GM04504 (cell line): ENCODE results near the gene DIP2C.
"Not testable (repeated sequence)": the region's sequence is repeated elsewhere in the genome, so short reads cannot be mapped to it uniquely, and the experiment has no call there.

ENCODE experiments used
- DNase-seq: peaks from one replicate; pipeline ENCODE4 v3.0.0-alpha.2; 2012; ENCODE audit warnings: low read depth

DIP2C gene

GRCh38 chr10:371515-371914 is 318.0 kb downstream of the DIP2C start:
- DNase-seq: no peak

- no peak for DNase-seq
These were observed 319.0 kb downstream of the DIP2C start for GRCh38 chr10:370449-370825.

- peak; percentile 71 for DNase-seq
These were observed 319.6 kb downstream of the DIP2C start for GRCh38 chr10:369684-370448.

DNA sequence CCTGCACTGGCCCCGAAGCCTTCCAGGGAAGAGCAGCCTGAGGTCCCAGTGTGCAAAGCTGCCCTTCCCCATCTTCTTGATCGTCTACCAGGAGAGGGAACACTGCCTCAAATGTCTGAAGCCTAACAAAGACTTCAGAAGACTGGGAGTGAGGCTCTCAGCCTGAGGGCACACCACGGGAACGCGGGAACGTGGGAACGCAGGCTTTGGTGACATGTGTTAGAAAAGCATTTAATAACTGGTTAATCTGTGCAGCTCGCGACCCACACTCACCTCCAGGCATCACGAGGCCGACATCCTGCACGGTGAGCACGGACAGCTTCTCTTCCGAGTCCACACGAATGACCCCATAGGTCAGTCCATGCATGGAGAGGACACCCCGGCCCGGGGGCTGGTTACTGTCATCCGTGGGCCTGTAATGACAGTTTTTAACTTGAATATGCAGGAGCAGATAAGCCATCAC is 320.2 kb downstream of the DIP2C start:
- DNase-seq: no peak

DNA sequence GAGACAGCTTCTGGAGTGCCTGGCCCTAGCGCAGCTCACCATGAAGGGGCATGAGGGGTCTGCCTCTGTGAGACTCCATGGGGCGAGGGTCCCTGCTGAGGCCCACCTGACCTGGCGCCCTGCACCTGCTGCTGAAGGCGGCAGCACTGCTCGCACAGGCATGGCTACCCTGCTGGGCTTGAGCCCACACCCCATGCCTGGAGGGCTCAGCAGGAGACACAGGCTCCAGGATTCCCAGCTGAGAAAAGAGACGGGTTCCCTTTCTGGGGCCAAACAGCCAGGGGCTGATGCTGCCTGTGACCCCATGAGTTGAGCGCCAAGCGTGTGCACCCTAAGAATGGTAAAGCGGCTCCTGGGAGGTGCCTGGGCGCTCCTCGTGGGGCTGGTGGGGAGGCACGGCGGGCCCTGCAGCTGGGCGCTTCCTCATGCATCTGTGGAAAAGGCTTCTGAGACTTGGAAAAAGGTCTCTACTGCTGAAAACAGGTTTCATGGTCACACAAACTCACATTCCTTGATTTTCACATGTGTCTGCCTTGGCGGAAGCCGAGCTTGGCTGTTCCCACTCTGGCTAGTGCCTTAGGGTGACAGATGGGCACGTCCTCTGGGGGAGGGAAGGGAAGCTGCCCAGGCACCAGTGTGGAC is 320.8 kb downstream of the DIP2C start:
- DNase-seq: no peak

GRCh38 chr10:368107-368506 is 321.4 kb downstream of the DIP2C start:
- DNase-seq: not testable (repeated sequence)

- DNase-seq: no peak
These were observed 321.8 kb downstream of the DIP2C start for GRCh38 chr10:367636-368035.

GRCh38 chr10:366186-366585 is 323.3 kb downstream of the DIP2C start:
- no peak for DNase-seq

DNA sequence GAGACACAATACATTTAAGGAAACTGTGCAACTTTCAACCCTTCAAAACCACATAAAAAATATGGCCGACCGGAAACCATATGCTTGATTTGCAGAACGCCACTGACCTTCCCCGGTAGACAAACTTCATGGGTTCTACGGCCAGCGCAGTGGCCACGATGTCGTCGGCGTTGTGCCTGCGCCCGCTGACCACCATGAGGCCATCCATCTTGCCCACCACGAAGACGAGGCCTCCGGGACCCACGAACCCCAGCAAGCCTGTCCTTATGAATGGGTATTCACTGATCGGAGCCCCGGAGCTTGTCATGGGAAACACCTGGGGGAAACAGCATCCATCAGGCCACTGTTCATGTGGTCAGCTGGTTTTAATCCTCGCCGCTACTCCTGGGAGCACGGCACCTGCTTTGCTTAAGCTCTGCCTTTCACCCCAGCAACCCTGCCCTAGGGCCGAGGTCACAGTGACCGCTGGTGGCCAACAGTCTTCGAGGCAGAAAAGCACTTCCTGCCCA is 325.1 kb downstream of the DIP2C start:
- no peak for DNase-seq

DNA sequence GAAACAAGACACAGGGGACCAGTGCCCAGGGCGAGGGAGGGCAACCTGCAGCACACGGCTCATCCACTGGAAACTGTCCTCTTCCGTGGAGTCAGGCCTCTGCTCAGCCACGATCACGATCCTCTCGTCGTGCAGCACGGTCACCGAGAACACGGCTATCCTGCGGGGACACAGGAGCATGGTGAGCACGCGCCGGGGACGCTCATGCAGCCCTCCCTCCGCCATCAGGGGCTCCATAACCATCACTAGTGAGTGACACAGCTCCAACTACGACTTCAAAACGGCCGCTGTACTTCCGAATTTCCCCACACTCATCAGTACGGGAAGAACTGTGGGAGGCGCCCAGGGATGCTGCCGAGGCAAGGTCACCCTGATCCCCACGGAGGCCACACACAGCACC is 326.3 kb downstream of the DIP2C start:
- no peak for DNase-seq

DNA sequence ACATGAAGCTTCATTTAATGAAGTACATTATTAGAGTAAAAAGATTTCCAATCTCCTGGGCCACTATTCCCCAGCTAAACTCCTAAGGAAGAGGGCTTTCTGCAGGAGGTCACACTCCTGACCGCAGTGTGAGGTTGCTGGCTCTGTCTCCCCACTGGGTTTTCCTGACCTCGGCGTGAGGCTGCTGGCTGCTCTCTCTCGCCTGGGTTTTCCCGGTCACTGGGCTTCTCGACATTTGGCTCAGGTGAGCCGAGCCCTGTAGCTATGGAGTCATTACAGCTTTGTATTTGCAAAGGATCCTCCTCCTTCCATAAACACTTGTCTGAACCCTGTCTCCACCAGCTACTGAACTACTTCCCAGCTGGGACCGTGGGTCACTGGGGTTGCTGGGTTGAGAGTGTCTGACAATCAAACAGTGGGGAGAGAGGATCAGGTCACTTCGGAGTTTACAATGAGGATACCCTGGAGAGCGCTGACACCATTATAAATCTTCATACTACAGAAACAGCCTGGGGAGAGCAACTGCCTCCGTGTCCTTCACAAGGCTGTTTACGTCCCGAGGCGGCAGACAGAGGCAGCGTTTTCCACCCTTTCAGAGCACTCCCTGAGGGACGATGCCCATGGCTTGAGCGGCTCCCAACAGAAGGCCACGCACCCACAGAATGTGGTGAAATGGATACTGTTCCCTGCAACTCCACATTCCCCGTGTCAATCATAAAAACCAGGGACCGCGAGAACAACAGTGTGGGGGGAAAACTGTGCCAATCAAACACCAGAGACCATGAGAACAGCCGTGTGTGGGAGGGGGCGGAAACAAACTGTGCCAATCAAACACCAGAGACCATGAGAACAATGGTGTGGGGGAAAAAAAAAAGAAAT is 328.0 kb downstream of the DIP2C start:
- no peak for DNase-seq

DNA sequence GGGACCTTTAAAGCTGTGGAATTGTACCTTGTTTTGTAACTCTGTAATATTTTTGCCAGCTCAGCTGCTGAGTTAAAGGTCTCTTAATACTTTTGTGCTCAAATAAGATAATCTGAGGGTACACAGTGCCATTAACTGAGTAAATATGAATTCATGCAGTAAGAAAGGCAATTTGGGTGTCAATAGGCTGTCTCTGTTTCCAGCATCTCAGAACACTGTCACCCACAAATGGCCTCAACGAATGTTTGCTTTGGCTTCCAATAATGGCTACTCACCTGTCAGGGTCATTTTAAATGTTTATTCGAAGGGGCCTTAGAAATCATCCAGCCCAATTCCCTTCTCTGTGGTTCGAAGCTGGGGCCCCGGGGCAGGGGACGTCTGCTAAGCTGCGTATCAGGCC is 328.8 kb downstream of the DIP2C start:
- DNase-seq: no peak

GRCh38 chr10:359762-360161 is 329.7 kb downstream of the DIP2C start:
- no peak for DNase-seq

DNA sequence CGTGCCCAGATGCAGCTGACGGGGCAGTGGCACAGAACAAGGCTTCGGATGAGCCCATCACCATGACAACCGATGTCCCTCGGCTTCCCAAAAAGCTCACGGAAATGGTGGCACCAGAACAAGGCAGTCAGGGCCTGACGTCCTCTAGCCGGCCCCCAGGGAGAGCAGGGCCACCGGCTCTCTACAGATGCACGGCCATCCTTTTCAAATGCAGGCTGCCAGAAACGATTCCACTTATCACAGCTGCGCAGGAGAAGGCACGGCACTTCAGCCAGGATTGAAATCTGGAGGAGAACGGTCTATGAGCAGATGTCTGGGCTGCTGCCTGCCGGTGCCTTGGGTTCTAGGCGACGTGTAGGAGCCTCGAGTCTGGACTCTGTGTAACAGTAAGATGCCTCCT is 330.4 kb downstream of the DIP2C start:
- DNase-seq: no peak

DNA sequence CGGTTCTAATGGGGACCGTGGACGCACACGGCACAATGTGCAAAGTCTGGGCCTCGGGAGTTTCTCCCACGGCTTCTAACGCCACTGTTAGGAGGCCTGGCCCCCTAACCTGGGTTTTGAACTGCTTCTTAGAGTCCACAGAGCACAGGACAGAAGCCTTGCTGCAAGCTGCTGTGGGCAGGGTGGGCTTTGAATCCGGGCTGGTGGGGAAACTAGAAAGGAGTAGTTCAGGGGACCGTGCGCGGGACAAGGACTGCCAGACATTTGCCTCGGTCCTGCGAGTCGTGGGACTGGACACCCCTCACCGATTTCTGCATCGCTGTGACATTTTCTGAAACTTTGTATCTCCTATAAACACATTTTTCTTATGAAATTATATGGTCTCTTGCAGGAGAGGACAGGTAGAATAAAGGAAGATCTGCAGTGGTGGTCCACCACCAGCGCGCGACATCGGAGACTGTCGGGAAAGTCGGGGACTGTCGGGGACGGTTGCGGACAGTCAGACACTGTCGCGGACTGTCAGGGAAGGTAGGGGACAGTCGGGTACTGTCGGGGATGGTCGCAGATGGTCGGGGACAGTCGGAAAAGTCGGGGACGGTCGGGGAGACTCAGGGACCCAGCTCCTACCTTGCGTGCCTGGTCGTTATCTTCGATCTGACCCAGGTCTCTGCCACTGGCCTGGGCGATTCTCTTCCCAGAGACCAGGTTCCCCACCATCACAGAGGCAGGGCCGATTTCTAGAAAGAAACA is 332.1 kb downstream of the DIP2C start:
- DNase-seq: no peak

GRCh38 chr10:356452-356851 is 333.0 kb downstream of the DIP2C start:
- no peak for DNase-seq

DNA sequence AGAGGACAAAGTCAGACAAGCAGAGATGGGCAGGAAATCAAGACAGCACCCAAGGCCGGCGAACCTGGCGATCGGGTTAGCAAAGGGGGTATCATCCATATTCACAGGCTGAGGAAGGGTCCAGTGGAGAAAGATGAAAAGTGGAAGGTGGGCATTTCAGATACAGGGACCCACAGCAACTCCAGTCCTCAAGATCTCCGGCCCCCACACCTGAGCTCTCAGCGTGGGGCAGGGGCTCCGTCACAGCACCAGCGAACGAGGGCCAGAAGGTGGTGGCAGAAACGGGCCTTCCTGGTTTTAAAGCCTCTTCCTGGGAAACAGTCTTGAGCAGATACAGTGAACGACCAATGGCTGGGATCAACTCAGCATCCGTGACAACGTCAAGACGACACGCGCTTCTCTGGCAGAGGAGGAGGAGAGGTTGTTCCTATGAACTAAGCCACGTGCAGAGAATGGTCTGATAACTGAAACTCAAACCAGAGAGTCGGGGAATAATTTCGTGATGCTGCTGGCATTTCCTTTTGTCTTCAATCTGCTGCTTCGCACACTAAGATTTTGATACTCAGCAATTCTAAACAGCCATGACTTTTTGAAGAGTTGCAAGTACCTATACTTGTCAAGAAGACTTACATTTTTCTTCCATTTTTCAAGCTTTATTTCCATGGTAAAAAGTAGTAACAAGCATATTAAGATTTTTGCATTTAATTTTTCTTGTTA is 334.4 kb downstream of the DIP2C start:
- no peak for DNase-seq

GRCh38 chr10:352476-353235 is 336.8 kb downstream of the DIP2C start:
- DNase-seq: no peak

DNA sequence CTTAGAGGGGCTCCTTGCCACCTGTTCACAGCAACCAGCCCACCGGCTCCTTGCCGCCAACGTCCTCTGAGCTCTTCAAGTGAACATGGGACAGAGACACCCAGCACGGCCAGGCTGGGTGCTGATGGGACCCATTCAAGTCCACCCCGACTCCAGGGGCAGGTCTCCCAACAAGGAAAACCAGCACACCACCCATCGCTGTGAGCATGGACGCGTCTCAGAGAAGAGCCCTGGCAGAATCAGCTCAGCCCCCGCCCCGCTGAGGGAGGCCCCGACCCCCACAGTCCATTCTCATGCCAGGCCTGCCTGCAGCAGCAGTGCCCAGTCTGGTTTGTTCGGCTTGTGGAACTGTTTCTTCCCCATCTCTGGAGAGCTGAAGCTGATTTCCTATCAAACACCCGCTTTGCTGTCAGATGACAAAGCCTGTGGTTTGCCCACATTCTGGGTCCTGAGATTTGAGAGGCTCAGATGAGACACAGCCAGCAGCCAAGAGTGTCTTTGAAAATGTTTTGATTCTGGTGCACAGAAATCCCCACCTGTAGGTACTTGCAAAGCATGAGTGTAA is 337.6 kb downstream of the DIP2C start:
- DNase-seq: no peak

GRCh38 chr10:350981-351501 is 338.4 kb downstream of the DIP2C start:
- no peak for DNase-seq
